GM04503 (cell line): ENCODE results near the gene SMURF2.
A peak's percentile ranks its signal among the peaks of the same experiment; 100 is the strongest.

Source experiments
- DNase-seq: peaks from one replicate; pipeline ENCODE4 v3.0.0-alpha.2; 2012; ENCODE audit warnings: low read depth

Gene SMURF2

GRCh38 chr17:64503341-64503740 is 158.8 kb downstream of the SMURF2 start:
- no peak for DNase-seq

- no peak for DNase-seq
Measured at GRCh38 chr17:64502809-64503208, 159.3 kb downstream of the SMURF2 start.

GRCh38 chr17:64502021-64502420 is 160.1 kb downstream of the SMURF2 start:
- no peak for DNase-seq

GRCh38 chr17:64500862-64501765 is 161.0 kb downstream of the SMURF2 start:
- no peak for DNase-seq

GRCh38 chr17:64500487-64500859 is 161.6 kb downstream of the SMURF2 start:
- no peak for DNase-seq

- DNase-seq, result no peak
Measured at GRCh38 chr17:64499805-64500486, 162.2 kb downstream of the SMURF2 start.

- DNase-seq, result no peak
Measured at GRCh38 chr17:64498308-64499203, 163.6 kb downstream of the SMURF2 start.

- DNase-seq, result no peak
Measured at GRCh38 chr17:64497565-64498035, 164.5 kb downstream of the SMURF2 start.

GRCh38 chr17:64496786-64497564 is 165.1 kb downstream of the SMURF2 start, which contains the start of gene POLG2:
TSS of gene POLG2 (minus strand) at chr17:64497054. CDS start at chr17:64496968, 86 bp downstream.
- DNase-seq, result peak; percentile 52

GRCh38 chr17:64496348-64496785 is 165.7 kb downstream of the SMURF2 start:
- DNase-seq, result no peak
